ENCODE measurements around the gene ARID1B.

ARID1B gene

GRCh38 chr6:157163434-157164159 lies 386.4 kb downstream of the ARID1B start:
- no peaks in the 10 kb centered on the region for H3K27me3 ChIP-seq (ENCODE audit: insufficient read depth, low read length)
- no peak overlapping the region for H3K9ac ChIP-seq (ENCODE audit: low read length)
- no peak overlapping the region for H2AFZ ChIP-seq (ENCODE audit: insufficient read depth, low read length, poor library complexity)
- H3K23ac ChIP-seq (ENCODE audit: low read length) = no peak overlapping the region
- H3K27ac ChIP-seq (ENCODE audit: low read depth, low read length) = no peak overlapping the region
- H3K4me3 ChIP-seq (ENCODE audit: low read depth, low read length) = no peak overlapping the region
- no peak overlapping the region for H3K14ac ChIP-seq (ENCODE audit: low read length)
- no peak overlapping the region for H2BK5ac ChIP-seq (ENCODE audit: low read depth, low read length, poor library complexity)
- no peaks in the 10 kb centered on the region for H3K79me1 ChIP-seq (ENCODE audit: low read length)
- H3K79me2 ChIP-seq (ENCODE audit: control insufficient read depth, insufficient read depth, low read length, poor library complexity) = no peaks in the 10 kb centered on the region
- no peak overlapping the region for H4K91ac ChIP-seq (ENCODE audit: low read depth, low read length)
- no peaks in the 10 kb centered on the region for H3K9me3 ChIP-seq (ENCODE audit: insufficient read depth, low read depth, low read length)
- H3K36me3 ChIP-seq (ENCODE audit: control insufficient read depth in 1 of 2, insufficient read depth in 2 of 2, low read length in 2 of 2) = peaks cover 6 to 7% of the 10 kb centered on the region in 2 experiments
- no peak overlapping the region for H3K4me2 ChIP-seq (ENCODE audit: low read length)
- H3K4me1 ChIP-seq (ENCODE audit: control insufficient read depth in 1 of 2, insufficient read depth in 2 of 2, low read length in 2 of 2) = peaks cover 0 to 4% of the 10 kb centered on the region in 2 experiments
- no peak overlapping the region for H2BK12ac ChIP-seq (ENCODE audit: low read length)
- H3K18ac ChIP-seq (ENCODE audit: low read length) = no peak overlapping the region
- no CpG with 5 or more reads among the region's 4 CpGs for WGBS (ENCODE audit: extremely low coverage, insufficient coverage, insufficient read length)
- no peak overlapping the region for H3K4ac ChIP-seq (ENCODE audit: low read depth, low read length)
- H4K12ac ChIP-seq (ENCODE audit: low read depth, low read length) = no peak overlapping the region
- H2BK120ac ChIP-seq (ENCODE audit: insufficient read depth, low read length, poor library complexity) = no peak overlapping the region
- no peak overlapping the region for H4K8ac ChIP-seq (ENCODE audit: low read depth, low read length)
- no peak overlapping the region for H2AK5ac ChIP-seq (ENCODE audit: low read length)
- DNase-seq = no peak

- H2AFZ ChIP-seq (ENCODE audit: insufficient read depth, low read length, poor library complexity) = no peak overlapping the region
- peaks cover 7 to 8% of the 10 kb centered on the region in 2 experiments for H3K36me3 ChIP-seq (ENCODE audit: control insufficient read depth in 1 of 2, insufficient read depth in 2 of 2, low read length in 2 of 2)
- peaks cover 6 to 12% of the 10 kb centered on the region in 2 experiments for H3K4me1 ChIP-seq (ENCODE audit: control insufficient read depth in 1 of 2, insufficient read depth in 2 of 2, low read length in 2 of 2)
- no peak overlapping the region for H2BK5ac ChIP-seq (ENCODE audit: low read depth, low read length, poor library complexity)
- no peak overlapping the region for H2BK120ac ChIP-seq (ENCODE audit: insufficient read depth, low read length, poor library complexity)
- H2AK5ac ChIP-seq (ENCODE audit: low read length) = no peak overlapping the region
- H4K91ac ChIP-seq (ENCODE audit: low read depth, low read length) = no peak overlapping the region
- H3K18ac ChIP-seq (ENCODE audit: low read length) = no peak overlapping the region
- no peak overlapping the region for H3K23ac ChIP-seq (ENCODE audit: low read length)
- no peak overlapping the region for H3K4me3 ChIP-seq (ENCODE audit: low read depth, low read length)
- no peak overlapping the region for H4K8ac ChIP-seq (ENCODE audit: low read depth, low read length)
- no peak overlapping the region for H3K27ac ChIP-seq (ENCODE audit: low read depth, low read length)
- H3K27me3 ChIP-seq (ENCODE audit: insufficient read depth, low read length) = no peaks in the 10 kb centered on the region
- no CpG with 5 or more reads among the region's 1 CpG for WGBS (ENCODE audit: extremely low coverage, insufficient coverage, insufficient read length)
- H3K9me3 ChIP-seq (ENCODE audit: insufficient read depth, low read depth, low read length) = no peaks in the 10 kb centered on the region
- H2BK12ac ChIP-seq (ENCODE audit: low read length) = no peak overlapping the region
- no peak overlapping the region for H3K9ac ChIP-seq (ENCODE audit: low read length)
- H3K14ac ChIP-seq (ENCODE audit: low read length) = no peak overlapping the region
- H3K79me1 ChIP-seq (ENCODE audit: low read length) = no peaks in the 10 kb centered on the region
- H4K12ac ChIP-seq (ENCODE audit: low read depth, low read length) = no peak overlapping the region
- no peak overlapping the region for H3K4ac ChIP-seq (ENCODE audit: low read depth, low read length)
- no peaks in the 10 kb centered on the region for H3K79me2 ChIP-seq (ENCODE audit: control insufficient read depth, insufficient read depth, low read length, poor library complexity)
- DNase-seq = no peak
- H3K4me2 ChIP-seq (ENCODE audit: low read length) = no peak overlapping the region
These were observed 387.8 kb downstream of the ARID1B start for GRCh38 chr6:157164972-157165371.

DNA sequence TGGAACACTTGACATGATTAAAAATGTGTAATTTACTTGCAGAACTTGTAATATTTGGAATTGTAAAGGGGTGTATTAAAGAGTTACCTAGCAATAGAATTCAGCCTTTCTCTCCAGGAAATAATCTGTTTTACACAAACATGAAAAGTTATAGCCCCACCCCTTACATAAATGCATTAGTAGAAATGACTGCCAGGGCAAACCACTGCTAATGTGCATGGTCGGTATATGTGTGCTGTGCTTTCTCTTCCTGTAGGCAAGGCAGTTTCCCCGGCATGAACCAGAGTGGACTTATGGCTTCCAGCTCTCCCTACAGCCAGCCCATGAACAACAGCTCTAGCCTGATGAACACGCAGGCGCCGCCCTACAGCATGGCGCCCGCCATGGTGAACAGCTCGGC lies 389.6 kb downstream of the ARID1B start:
- Histone ChIP-seq H3K4me1 (ENCODE audit: control insufficient read depth in 1 of 2, insufficient read depth in 2 of 2, low read length in 2 of 2) (peaks cover 6 to 12% of the 10 kb centered on the region in 2 experiments), H3K9ac (ENCODE audit: low read length) (no peak overlapping the region), H3K27ac (ENCODE audit: low read depth, low read length) (no peak overlapping the region), H3K4me3 (ENCODE audit: low read depth, low read length) (no peak overlapping the region), H3K18ac (ENCODE audit: low read length) (no peak overlapping the region), H3K79me2 (ENCODE audit: control insufficient read depth, insufficient read depth, low read length, poor library complexity) (no peaks in the 10 kb centered on the region), H2BK12ac (ENCODE audit: low read length) (no peak overlapping the region), H2BK120ac (ENCODE audit: insufficient read depth, low read length, poor library complexity) (no peak overlapping the region), H3K4ac (ENCODE audit: low read depth, low read length) (no peak overlapping the region), H3K79me1 (ENCODE audit: low read length) (no peaks in the 10 kb centered on the region), H4K12ac (ENCODE audit: low read depth, low read length) (no peak overlapping the region), H3K9me3 (ENCODE audit: insufficient read depth, low read depth, low read length) (no peaks in the 10 kb centered on the region), H3K27me3 (ENCODE audit: insufficient read depth, low read length) (no peaks in the 10 kb centered on the region), H4K8ac (ENCODE audit: low read depth, low read length) (no peak overlapping the region), H3K14ac (ENCODE audit: low read length) (no peak overlapping the region), H4K91ac (ENCODE audit: low read depth, low read length) (no peak overlapping the region), H2AK5ac (ENCODE audit: low read length) (no peak overlapping the region), H2BK5ac (ENCODE audit: low read depth, low read length, poor library complexity) (no peak overlapping the region), H2AFZ (ENCODE audit: insufficient read depth, low read length, poor library complexity) (no peak overlapping the region), H3K4me2 (ENCODE audit: low read length) (no peak overlapping the region), H3K23ac (ENCODE audit: low read length) (no peak overlapping the region), H3K36me3 (ENCODE audit: control insufficient read depth in 1 of 2, insufficient read depth in 2 of 2, low read length in 2 of 2) (peaks cover 8 to 9% of the 10 kb centered on the region in 2 experiments)
- no peak for DNase-seq
- WGBS (ENCODE audit: extremely low coverage, insufficient coverage, insufficient read length) = no CpG with 5 or more reads among the region's 8 CpGs

- Histone ChIP-seq H3K4me2 (ENCODE audit: low read length) (no peak overlapping the region), H2BK120ac (ENCODE audit: insufficient read depth, low read length, poor library complexity) (no peak overlapping the region), H2BK5ac (ENCODE audit: low read depth, low read length, poor library complexity) (no peak overlapping the region), H3K18ac (ENCODE audit: low read length) (no peak overlapping the region), H3K9me3 (ENCODE audit: insufficient read depth, low read depth, low read length) (no peaks in the 10 kb centered on the region), H4K91ac (ENCODE audit: low read depth, low read length) (no peak overlapping the region), H2BK12ac (ENCODE audit: low read length) (no peak overlapping the region), H3K79me2 (ENCODE audit: control insufficient read depth, insufficient read depth, low read length, poor library complexity) (no peaks in the 10 kb centered on the region), H3K9ac (ENCODE audit: low read length) (no peak overlapping the region), H3K27ac (ENCODE audit: low read depth, low read length) (no peak overlapping the region), H4K8ac (ENCODE audit: low read depth, low read length) (no peak overlapping the region), H3K79me1 (ENCODE audit: low read length) (no peaks in the 10 kb centered on the region), H3K4ac (ENCODE audit: low read depth, low read length) (no peak overlapping the region), H2AK5ac (ENCODE audit: low read length) (no peak overlapping the region), H3K14ac (ENCODE audit: low read length) (no peak overlapping the region), H3K36me3 (ENCODE audit: control insufficient read depth in 1 of 2, insufficient read depth in 2 of 2, low read length in 2 of 2) (peaks cover 8 to 10% of the 10 kb centered on the region in 2 experiments), H3K4me1 (ENCODE audit: control insufficient read depth in 1 of 2, insufficient read depth in 2 of 2, low read length in 2 of 2) (peaks cover 6 to 11% of the 10 kb centered on the region in 2 experiments), H4K12ac (ENCODE audit: low read depth, low read length) (no peak overlapping the region), H3K27me3 (ENCODE audit: insufficient read depth, low read length) (no peaks in the 10 kb centered on the region), H3K23ac (ENCODE audit: low read length) (no peak overlapping the region), H2AFZ (ENCODE audit: insufficient read depth, low read length, poor library complexity) (no peak overlapping the region), H3K4me3 (ENCODE audit: low read depth, low read length) (no peak overlapping the region)
- no peak for DNase-seq
- no CpG with 5 or more reads among the region's 12 CpGs for WGBS (ENCODE audit: extremely low coverage, insufficient coverage, insufficient read length)
These were observed 390.7 kb downstream of the ARID1B start for GRCh38 chr6:157167837-157168236.

All from trophoblast cell (in vitro differentiated cells and primary cell).